HG03095 (cell line): ENCODE measurements around the gene WWOX.

Experiments used
- ATAC-seq: cut with Tn5 transposase; IDR thresholded peaks from one replicate; pipeline ENCODE4 v1.9.1; 2021; ENCODE audit warnings: moderate library complexity; ENCODE audit not compliant: unreplicated experiment

Gene WWOX

DNA sequence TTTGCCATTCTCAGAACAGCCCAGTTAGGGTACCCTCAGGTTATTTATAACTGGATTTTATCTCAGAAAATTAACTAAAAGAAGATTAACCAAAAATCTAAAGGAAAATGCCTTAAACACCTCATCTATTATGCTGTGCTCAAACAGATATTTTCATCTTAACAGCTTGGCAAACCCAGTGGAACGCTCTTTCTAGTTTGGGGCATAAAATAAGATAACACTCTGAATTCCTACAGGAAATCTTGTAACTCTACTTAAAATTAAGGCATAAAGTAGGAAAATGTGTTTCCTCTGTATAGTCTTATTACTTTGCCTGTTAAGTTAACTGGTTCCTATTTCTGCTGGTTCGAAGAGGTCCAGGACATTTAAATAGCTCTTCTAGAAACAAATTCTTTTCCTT lies 777.2 kb downstream of the WWOX start:
- no peak for ATAC-seq

DNA sequence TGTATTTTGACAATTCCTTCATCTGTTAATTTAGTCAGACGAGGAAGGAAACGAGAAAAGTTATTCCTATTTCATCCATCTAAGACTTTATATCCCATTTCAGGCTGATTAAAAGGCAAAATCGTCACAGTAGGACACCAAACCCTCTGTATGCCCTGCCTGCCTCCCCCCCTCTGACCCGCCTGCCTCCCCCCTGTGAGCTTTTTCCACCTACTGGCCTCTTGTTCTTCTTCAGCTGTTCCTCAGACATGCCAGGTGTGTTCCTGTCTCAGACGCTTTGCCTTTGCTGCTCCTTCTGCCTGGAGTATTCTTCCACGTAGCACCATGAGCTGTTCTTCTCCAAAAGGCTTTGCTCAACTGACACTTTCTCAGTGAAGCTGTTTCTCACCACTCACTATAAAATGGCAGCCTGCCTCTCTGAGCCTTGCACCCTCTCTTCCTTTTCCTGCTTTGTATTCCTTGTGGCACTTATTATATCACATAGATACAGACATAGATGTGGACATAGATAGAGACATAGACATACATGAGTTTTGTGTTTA lies 777.7 kb downstream of the WWOX start:
- ATAC-seq, result no peak

DNA sequence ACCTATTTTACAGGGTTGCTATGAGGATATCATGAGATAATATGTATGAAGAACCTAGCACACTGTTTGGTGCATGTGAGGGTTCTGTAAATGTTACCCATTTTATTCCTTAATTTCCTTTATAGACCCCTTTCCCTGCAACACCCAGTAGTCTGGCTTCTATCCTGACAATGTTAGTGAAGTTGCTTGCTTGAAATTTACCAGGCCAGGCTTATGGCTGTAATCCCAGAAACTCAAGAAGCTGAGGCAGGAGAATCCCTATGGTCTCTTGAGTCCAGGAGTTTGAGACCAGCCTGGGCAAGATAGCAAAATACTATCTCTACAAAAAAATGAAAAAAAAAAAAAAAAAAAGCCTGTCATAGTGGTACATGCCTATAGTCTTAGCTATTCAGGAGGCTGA lies 779.1 kb downstream of the WWOX start:
- ATAC-seq, result no peak

GRCh38 chr16:78879011-78879410 lies 779.6 kb downstream of the WWOX start:
- no peak for ATAC-seq

DNA sequence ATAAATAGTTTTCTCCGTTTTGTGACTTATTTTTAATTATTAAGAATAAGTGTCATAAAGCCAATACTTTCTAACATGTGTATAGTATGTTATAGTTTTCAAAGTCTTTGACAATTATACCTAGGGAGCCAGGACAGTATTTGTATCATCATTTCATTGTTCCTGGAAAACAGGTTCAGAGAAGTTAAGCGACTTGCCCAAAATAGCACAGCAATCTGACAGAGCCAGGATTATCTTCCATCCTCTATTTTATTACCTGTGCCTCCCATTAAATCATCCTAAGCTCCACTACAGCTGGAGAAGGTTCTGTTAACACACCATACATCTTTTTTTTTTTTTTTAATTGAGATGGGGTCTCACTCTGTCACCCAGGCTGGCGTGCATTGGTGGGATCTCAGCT lies 782.7 kb downstream of the WWOX start:
- no peak for ATAC-seq

DNA sequence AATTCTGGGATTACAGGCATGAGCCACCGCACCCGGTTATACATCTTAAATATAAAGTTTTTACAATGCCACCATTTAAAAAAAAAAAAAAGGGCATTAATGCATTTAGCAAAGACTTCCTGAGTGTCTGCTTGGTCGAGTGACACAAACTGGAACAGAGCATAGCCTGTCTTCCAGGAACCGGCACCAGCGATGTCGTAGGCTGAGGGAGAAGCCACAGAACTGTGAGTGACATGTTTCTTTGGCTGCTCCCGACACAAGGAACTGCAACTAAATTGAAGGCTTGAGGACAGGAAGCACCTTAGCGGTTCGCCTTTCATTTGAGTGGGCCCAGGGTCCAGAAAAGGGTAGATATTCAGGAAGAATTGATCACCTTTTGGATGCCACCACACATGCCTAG lies 783.3 kb downstream of the WWOX start:
- no peak for ATAC-seq

GRCh38 chr16:78884204-78884603 lies 784.8 kb downstream of the WWOX start:
- no peak for ATAC-seq

- no peak for ATAC-seq
These were observed 789.9 kb downstream of the WWOX start for GRCh38 chr16:78889346-78889745.

GRCh38 chr16:78890373-78890895 lies 791.0 kb downstream of the WWOX start:
- no peak for ATAC-seq

DNA sequence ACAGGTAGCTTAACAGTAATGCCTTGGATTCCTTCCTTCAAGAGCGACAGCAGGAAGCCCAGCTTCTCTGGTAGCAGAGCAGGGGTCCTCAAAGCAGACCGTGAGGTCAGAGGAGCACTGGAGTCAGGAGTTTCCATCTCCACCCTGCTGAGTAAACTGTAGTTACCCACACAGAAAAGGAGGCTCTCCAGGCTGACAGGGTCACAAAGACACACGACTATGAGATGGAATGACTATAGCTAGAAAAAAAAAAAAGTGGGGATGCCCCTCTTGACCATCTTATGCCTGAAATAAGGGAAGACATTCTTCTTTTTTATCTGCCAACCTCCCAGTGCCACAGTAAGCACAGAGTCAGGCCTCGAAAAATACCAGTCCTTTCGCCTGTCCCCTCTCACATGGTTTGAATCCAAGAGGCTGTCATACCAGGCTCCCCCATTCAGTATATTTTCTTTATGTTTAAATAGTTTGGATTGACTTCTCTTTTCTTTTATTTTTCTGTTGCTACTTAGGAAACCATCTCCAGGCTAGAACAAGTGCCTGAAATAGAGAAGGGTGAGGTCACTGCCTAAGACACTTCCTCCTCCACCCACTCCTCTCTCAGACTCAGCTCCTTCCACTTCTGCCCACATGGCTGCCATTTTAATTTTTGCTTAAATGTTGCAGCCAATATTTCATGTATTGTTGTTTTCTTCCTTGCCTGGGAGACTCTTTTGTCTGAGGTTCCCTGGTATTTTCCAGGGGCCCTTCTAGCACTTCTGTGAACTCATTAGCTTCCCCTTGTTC lies 793.7 kb downstream of the WWOX start:
- no peak for ATAC-seq

DNA sequence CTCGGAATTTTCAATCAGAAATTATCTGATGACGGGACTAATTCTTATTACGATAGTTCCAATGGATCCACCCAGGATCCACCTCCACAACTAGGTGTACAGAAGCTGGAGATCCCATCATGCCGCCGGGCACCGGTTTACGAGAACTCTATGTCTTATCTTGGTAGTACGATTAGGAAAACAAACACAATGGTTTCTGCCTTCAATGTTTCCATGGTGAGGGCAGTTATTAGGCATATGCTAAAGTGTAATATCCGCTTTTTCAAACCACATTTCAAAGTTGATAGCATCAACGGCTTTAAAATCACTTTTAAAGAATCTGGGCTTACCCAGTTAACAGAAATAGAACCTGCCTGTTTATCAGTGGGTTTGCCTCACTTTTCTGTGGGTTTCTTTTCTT lies 795.4 kb downstream of the WWOX start:
- no peak for ATAC-seq

GRCh38 chr16:78895681-78896080 lies 796.2 kb downstream of the WWOX start:
- no peak for ATAC-seq

DNA sequence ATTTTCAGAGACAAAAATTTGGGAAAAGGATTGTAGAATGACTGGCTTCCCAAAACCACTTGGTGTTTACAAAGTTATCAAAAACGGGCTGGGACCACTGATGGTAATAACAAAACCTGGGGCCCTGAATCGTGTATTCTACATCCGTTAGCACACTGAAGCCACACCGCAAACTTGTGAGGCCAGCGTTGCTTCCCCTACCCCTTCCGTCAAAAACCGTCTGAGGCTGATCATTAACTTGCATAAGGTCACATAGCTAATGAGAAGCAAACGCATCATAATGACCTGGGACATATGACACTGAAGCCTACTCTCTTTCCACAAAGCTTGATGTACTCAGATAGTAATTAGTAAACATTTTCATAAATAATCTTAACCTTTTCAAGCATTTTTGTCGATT lies 796.8 kb downstream of the WWOX start:
- ATAC-seq, result no peak

DNA sequence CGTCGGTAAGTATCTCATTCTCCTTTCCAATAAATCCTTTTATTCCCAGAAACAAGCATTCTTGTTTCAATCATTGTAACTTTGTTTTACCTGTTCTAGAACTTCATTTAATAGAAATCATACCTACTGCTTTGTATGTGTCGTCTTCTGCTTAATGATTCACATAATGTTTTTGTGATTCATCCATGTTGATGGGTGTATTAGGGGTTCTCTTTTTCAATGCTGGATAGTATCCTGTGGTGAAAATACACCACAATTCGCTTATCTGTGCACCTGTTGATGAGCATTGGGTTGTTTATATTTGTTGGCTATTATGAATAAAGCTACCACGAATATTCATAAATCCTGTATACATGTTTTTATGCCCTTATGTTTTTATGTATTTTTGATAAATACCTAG lies 797.8 kb downstream of the WWOX start:
- no peak for ATAC-seq

GRCh38 chr16:78900044-78900811 lies 800.8 kb downstream of the WWOX start:
- ATAC-seq, result no peak

DNA sequence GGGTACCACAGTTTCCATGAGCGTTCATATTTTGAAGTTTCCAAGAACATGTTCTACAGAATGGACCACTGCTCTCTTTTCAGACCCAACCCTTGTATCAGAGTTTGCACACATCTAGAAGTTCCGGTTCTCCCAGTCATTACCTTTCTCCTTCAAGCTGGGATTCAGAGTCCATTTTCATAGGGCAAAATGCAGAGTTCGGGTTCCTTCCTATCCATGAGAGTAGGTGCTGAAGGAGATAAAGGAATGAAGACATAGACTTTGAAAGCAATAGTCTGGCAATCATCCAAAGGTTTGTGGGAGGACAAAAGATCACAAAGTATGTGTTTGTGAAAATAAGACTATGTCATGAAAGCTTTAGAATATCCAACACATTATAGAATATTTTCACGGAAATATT lies 801.5 kb downstream of the WWOX start:
- ATAC-seq, result no peak

DNA sequence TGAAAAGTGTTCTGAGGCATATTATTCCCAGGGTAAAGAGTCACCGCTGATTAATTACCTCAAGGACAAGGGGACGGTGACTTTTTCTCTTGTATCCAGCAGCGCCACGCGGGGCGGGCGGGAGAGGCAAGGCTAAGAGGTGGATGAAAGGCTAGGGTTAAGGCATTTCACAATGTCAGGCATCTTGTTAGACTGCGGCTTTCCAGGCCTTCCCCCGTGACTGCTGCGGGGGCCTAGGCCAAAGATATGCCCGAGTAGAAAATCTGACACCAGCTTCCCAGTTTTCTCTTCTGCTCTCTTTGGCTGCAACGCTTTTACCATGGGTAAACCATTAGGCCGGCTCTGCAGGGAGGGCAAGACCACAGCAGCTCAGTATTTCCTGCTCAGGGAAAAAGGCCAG lies 802.9 kb downstream of the WWOX start:
- ATAC-seq, result no peak

DNA sequence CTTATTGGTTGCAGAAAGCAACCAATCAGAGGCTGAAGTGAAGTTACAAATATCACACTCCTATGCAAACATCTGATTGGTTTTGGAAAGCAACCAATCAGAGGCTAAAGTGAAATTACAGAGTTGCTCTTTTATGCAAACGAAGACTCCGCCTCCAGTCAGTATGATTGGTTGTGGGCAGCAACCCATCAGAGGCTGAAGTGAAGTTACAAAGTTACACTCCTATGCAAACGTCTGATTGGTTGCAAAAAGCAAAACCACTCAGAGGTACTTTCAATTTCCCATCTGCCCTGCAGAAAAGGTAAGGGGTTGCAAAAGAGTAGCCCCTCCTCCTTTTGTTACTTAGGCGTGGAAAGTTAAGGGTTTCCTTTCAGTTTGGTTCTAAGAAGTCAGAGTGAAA lies 803.8 kb downstream of the WWOX start:
- no peak for ATAC-seq

DNA sequence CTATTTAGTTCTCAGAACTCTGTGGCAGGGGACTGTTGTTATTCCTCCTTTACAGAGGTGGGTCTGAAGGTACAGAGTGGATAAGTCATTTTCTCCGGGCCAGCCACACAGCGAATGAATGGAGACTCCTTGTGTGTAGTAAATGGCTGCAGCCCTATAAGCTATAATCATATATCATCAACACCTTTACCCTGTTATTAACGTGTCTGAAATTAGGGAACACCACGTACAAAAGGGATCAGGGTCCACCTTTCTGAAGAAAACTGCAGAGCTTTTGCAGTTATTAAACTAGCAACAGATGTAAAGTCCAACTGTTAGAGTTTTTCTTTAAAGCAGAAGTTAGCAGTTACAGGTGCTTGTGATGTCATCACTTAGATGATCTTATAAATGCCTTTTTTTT lies 804.4 kb downstream of the WWOX start:
- no peak for ATAC-seq

- no peak for ATAC-seq
These were observed 806.7 kb downstream of the WWOX start for GRCh38 chr16:78906135-78906534.

- no peak for ATAC-seq
These were observed 809.8 kb downstream of the WWOX start for GRCh38 chr16:78909226-78909625.

DNA sequence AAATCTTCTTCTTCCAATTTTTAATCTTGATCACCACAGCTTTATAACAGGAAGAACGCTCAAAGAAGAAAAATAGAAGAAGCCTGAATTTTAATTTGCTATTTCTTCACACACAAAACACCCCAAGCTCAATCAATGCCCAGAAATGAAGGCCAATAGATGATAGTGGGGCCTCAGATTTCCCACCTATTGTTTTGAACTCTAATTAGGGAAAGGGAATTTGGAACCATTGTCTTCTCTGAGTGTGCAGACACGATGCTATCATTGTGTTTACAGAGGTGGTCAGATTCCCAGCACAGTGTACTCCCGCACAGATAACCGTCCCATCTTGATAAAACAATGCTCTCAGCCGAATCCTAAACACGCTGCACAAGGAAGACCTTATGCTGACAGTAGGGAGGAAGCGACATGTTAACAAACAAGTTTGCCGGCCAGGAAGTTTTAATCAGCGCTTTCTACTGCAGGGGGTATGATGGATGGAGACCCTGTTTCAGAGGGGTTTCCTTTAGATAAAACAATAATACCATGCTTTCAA lies 816.4 kb downstream of the WWOX start:
- ATAC-seq, result no peak
